Loucy (cell line): ENCODE results near the gene B4GALT3.

Experiments used
- H2AFZ ChIP-seq: fragments of 200-600 bp; sonication (generic); 2 replicates; pipeline ENCODE4 v1.6.0; 2016; ENCODE audit warnings: antibody characterized with exemption, mild to moderate bottlenecking, low read length, moderate library complexity
- H3F3A ChIP-seq: fragments of 200-600 bp; 2 replicates; pipeline ENCODE4 v1.6.0; 2016; ENCODE audit warnings: antibody characterized with exemption, low read depth, mild to moderate bottlenecking
- H3K27me3 ChIP-seq: fragments of 200-600 bp; sonication (generic); 2 replicates; pipeline ENCODE4 v1.6.1; 2014; ENCODE audit warnings: low read length, mild to moderate bottlenecking; ENCODE audit not compliant: insufficient read depth, poor library complexity, severe bottlenecking
- H3K36me3 ChIP-seq: fragments of 200-600 bp; sonication (generic); 2 replicates; pipeline ENCODE4 v1.6.1; 2016; ENCODE audit warnings: low read length; ENCODE audit not compliant: insufficient read depth
- H3K4me1 ChIP-seq: fragments of 200-600 bp; sonication (generic); 2 replicates; pipeline ENCODE4 v1.5.1; 2014; ENCODE audit warnings: low read length, mild to moderate bottlenecking; ENCODE audit not compliant: insufficient read depth, poor library complexity, severe bottlenecking
- H3K4me2 ChIP-seq: fragments of 200-600 bp; sonication (generic); 2 replicates; pipeline ENCODE4 v1.6.0; 2014; ENCODE audit warnings: antibody characterized with exemption, low read length, low read depth, mild to moderate bottlenecking; ENCODE audit not compliant: poor library complexity, severe bottlenecking
- H3K4me3 ChIP-seq: fragments of 200-600 bp; sonication (generic); 2 replicates; pipeline ENCODE4 v1.5.1; 2014; ENCODE audit warnings: low read length, mild to moderate bottlenecking, mixed read lengths; ENCODE audit not compliant: poor library complexity, severe bottlenecking
- H3K79me2 ChIP-seq: fragments of 200-600 bp; sonication (generic); 2 replicates; pipeline ENCODE4 v1.6.1; 2014; ENCODE audit warnings: low read length; ENCODE audit not compliant: insufficient read depth
- H3K9ac ChIP-seq: fragments of 200-600 bp; sonication (generic); 2 replicates; pipeline ENCODE4 v1.6.0; 2014; ENCODE audit warnings: mild to moderate bottlenecking, low read depth, low read length, moderate library complexity; ENCODE audit not compliant: poor library complexity, severe bottlenecking
- H3K9me2 ChIP-seq: fragments of 200-600 bp; sonication (generic); replicated peaks from 2 replicates; pipeline ENCODE4 v1.6.1; 2016; ENCODE audit warnings: low read depth, low read length, mixed read lengths
- H3K9me3 ChIP-seq: fragments of 200-600 bp; sonication (generic); 2 replicates; pipeline ENCODE4 v1.6.1; 2014; ENCODE audit warnings: mild to moderate bottlenecking, antibody characterized with exemption, low read length, low read depth; ENCODE audit not compliant: insufficient read depth
- H4K20me1 ChIP-seq: fragments of 200-600 bp; sonication (generic); 2 replicates; pipeline ENCODE4 v1.6.0; 2014; ENCODE audit warnings: antibody characterized with exemption, low read length, mild to moderate bottlenecking; ENCODE audit not compliant: insufficient read depth, poor library complexity, severe bottlenecking
- CTCF ChIP-seq: fragments of 200-600 bp; sonication (generic); conservative IDR thresholded peaks from 2 replicates; pipeline ENCODE4 v1.5.1; 2014; ENCODE audit warnings: mild to moderate bottlenecking, antibody characterized with exemption, low read length
- EZH2phosphoT487 ChIP-seq: fragments of 200-600 bp; IDR thresholded peaks from 2 replicates; pipeline ENCODE4 v1.6.1; 2018; ENCODE audit warnings: antibody characterized with exemption, mild to moderate bottlenecking, moderate library complexity, borderline replicate concordance

Gene B4GALT3

GRCh38 chr1:161130266-161130665, 47.0 kb downstream of the B4GALT3 start:
- H3K9ac ChIP-seq, result peak overlapping the region; percentile 88
- H3K4me3 ChIP-seq, result peak overlapping the region; percentile 95
- peak overlapping the region; percentile 95 for H3K4me2 ChIP-seq
- TF ChIP-seq EZH2phosphoT487 (no peak), CTCF (no peak)
- no peaks in the 10 kb centered on the region for H3F3A ChIP-seq
- H4K20me1 ChIP-seq, result peaks cover 10% of the 10 kb centered on the region
- peaks cover 18% of the 10 kb centered on the region; the same call in 1 of the 2 replicates for H3K36me3 ChIP-seq
- peaks cover 78% of the 10 kb centered on the region for H3K79me2 ChIP-seq
- no peaks in the 10 kb centered on the region for H3K9me3 ChIP-seq
- peaks cover 63% of the 10 kb centered on the region for H3K4me1 ChIP-seq
- H3K27me3 ChIP-seq, result no peaks in the 10 kb centered on the region
- H2AFZ ChIP-seq, result no peak overlapping the region
- H3K9me2 ChIP-seq, result no peaks in the 10 kb centered on the region

GRCh38 chr1:161128591-161129420, 48.5 kb downstream of the B4GALT3 start:
- no peak overlapping the region for H3K9ac ChIP-seq
- H3K36me3 ChIP-seq, result peaks cover 23% of the 10 kb centered on the region; the same call in 1 of the 2 replicates
- H2AFZ ChIP-seq, result no peak overlapping the region
- peaks cover 10% of the 10 kb centered on the region for H4K20me1 ChIP-seq
- no peaks in the 10 kb centered on the region for H3K27me3 ChIP-seq
- H3K4me1 ChIP-seq, result peaks cover 60% of the 10 kb centered on the region
- H3K4me2 ChIP-seq, result peak overlapping the region; percentile 95
- no peaks in the 10 kb centered on the region for H3F3A ChIP-seq
- H3K79me2 ChIP-seq, result peaks cover 67% of the 10 kb centered on the region
- TF ChIP-seq EZH2phosphoT487 (no peak), CTCF (no peak)
- H3K9me2 ChIP-seq, result no peaks in the 10 kb centered on the region
- H3K4me3 ChIP-seq, result peak overlapping the region; percentile 95
- H3K9me3 ChIP-seq, result no peaks in the 10 kb centered on the region

GRCh38 chr1:161127649-161128048, 49.7 kb downstream of the B4GALT3 start:
- Histone ChIP-seq H3K4me3 (peak overlapping the region; percentile 3), H3K4me1 (peaks cover 53% of the 10 kb centered on the region), H3K4me2 (peak overlapping the region; percentile 95), H2AFZ (no peak overlapping the region), H3F3A (no peaks in the 10 kb centered on the region), H3K36me3 (peaks cover 32% of the 10 kb centered on the region; the same call in 1 of the 2 replicates), H3K27me3 (no peaks in the 10 kb centered on the region), H3K9me2 (no peaks in the 10 kb centered on the region), H4K20me1 (peaks cover 10% of the 10 kb centered on the region), H3K9me3 (no peaks in the 10 kb centered on the region), H3K9ac (no peak overlapping the region), H3K79me2 (peaks cover 58% of the 10 kb centered on the region)
- no peak for TF ChIP-seq CTCF
- TF ChIP-seq EZH2phosphoT487, result no peak
